ENCODE results near the gene SELENOO. TPM values are rescaled to one million over a fixed set of nuclear protein-coding genes. Genes with fewer than 3 reads are reported as not detected.

The SELENOO gene
- total RNA-seq, 1 donor from 2014 or later = 23.8 TPM

DNA sequence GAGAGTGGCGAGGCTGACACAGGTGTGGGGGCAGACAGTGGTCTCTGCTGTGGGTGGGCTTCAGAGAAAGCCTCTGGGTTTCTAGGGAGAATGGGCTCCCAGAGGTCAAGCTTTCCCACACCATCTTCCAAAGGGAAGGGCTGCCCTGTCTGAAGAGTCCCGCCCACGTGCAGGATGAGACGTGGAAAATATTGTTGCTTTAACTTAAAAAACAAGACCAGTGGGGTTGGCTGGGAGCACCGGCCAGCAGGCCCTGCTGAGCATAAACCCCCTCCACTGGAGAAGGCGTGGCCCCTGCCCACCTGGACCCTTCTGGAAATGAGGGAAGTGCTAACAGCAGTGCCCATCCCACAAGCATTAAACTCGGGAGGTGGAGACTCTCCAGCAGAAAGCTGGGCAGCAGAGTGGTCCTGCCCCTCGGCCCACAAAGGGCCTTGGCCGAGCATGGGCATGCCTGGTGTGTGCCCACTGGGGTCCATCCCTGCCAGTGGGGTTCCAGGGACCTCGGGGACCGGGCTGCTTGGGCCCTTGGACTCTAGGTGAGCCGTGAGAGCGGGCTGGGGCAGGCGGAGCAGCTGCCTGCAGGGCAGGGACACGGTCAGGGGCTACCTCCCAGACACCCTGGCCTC lies 15.4 kb downstream of the SELENOO start:
- no peak overlapping the region for H3K27ac Mint-ChIP-seq
- TF ChIP-seq CTCF (conservative IDR thresholded peaks at IDR 0.05) = no peak
- H3K36me3 Mint-ChIP-seq = peaks cover 18% of the 10 kb centered on the region
- no peaks in the 10 kb centered on the region for H3K4me1 Mint-ChIP-seq (ENCODE audit: unreplicated experiment)
- no peak for DNase-seq (ENCODE audit: extremely low spot score, unreplicated experiment)
- no peaks in the 10 kb centered on the region for H3K27me3 Mint-ChIP-seq
- H3K9me3 Mint-ChIP-seq = no peaks in the 10 kb centered on the region
- H3K4me3 Mint-ChIP-seq = no peak overlapping the region

- Mint-ChIP-seq H3K4me3 (no peak overlapping the region), H3K36me3 (peaks cover 18% of the 10 kb centered on the region), H3K9me3 (no peaks in the 10 kb centered on the region), H3K4me1 (ENCODE audit: unreplicated experiment) (no peaks in the 10 kb centered on the region), H3K27me3 (no peaks in the 10 kb centered on the region), H3K27ac (no peak overlapping the region)
- no peak for DNase-seq (ENCODE audit: extremely low spot score, unreplicated experiment)
- no peak for TF ChIP-seq CTCF (conservative IDR thresholded peaks at IDR 0.05)
These were observed 16.1 kb downstream of the SELENOO start for GRCh38 chr22:50216684-50217520.

- Mint-ChIP-seq H3K27ac (no peak overlapping the region), H3K4me3 (no peak overlapping the region), H3K9me3 (no peaks in the 10 kb centered on the region), H3K36me3 (peaks cover 14% of the 10 kb centered on the region), H3K4me1 (ENCODE audit: unreplicated experiment) (no peaks in the 10 kb centered on the region), H3K27me3 (no peaks in the 10 kb centered on the region)
- no peak for DNase-seq (ENCODE audit: extremely low spot score, unreplicated experiment)
- TF ChIP-seq CTCF (conservative IDR thresholded peaks at IDR 0.05) = no peak
These were observed 16.8 kb downstream of the SELENOO start for GRCh38 chr22:50217543-50218152.

GRCh38 chr22:50218153-50218995 lies 17.6 kb downstream of the SELENOO start:
- no peaks in the 10 kb centered on the region for H3K27me3 Mint-ChIP-seq
- H3K27ac Mint-ChIP-seq = no peak overlapping the region
- H3K4me3 Mint-ChIP-seq = no peak overlapping the region
- H3K4me1 Mint-ChIP-seq (ENCODE audit: unreplicated experiment) = no peaks in the 10 kb centered on the region
- H3K36me3 Mint-ChIP-seq = peaks cover 7% of the 10 kb centered on the region
- no peaks in the 10 kb centered on the region for H3K9me3 Mint-ChIP-seq
- TF ChIP-seq CTCF (conservative IDR thresholded peaks at IDR 0.05) = no peak
- DNase-seq (ENCODE audit: extremely low spot score, unreplicated experiment) = no peak

GRCh38 chr22:50218996-50219727 lies 18.4 kb downstream of the SELENOO start:
- Mint-ChIP-seq H3K4me3 (no peak overlapping the region), H3K27ac (no peak overlapping the region), H3K4me1 (ENCODE audit: unreplicated experiment) (no peaks in the 10 kb centered on the region), H3K36me3 (peaks cover 5% of the 10 kb centered on the region), H3K27me3 (no peaks in the 10 kb centered on the region), H3K9me3 (no peaks in the 10 kb centered on the region)
- TF ChIP-seq CTCF (conservative IDR thresholded peaks at IDR 0.05) = no peak
- no peak for DNase-seq (ENCODE audit: extremely low spot score, unreplicated experiment)
